ENCODE measurements around the gene FHL1. TPM values are rescaled to one million over a fixed set of nuclear protein-coding genes. Genes with fewer than 3 reads are reported as not detected.
"Not testable (repeated sequence)": the region's sequence is repeated elsewhere in the genome, so short reads cannot be mapped to it uniquely, and the experiment has no call there.

The FHL1 gene
- polyA plus RNA-seq, 4 donors, result 8.7 to 97.5 (median 62.1) TPM

- Histone ChIP-seq H3K27me3 (ENCODE audit: control insufficient read depth in 3 of 3, insufficient read depth in 3 of 3, low read length in 3 of 3) (no peaks in the 10 kb centered on the region), H3K4me1 (ENCODE audit: control insufficient read depth in 3 of 3, insufficient read depth in 2 of 3, low read depth in 1 of 3, low read length in 2 of 3) (no peaks in the 10 kb centered on the region), H3K4me3 (ENCODE audit: low read depth in 1 of 3, low read length in 3 of 3) (no peak overlapping the region), H3K36me3 (ENCODE audit: control insufficient read depth in 3 of 3, insufficient read depth in 2 of 3, low read depth in 1 of 3, low read length in 3 of 3) (no peaks in the 10 kb centered on the region), H3K9me3 (ENCODE audit: control insufficient read depth in 2 of 2, insufficient read depth in 1 of 2, low read depth in 1 of 2, low read length in 1 of 2) (no peaks in the 10 kb centered on the region), H3K27ac (ENCODE audit: low read depth in 1 of 3, low read length in 2 of 3) (peak overlapping the region in 1 of 3 donors; percentile 57)
- WGBS, 3 donors, result 58 to 66% (median 60%) methylated on average over 8 of the region's 8 CpGs
- FAIRE-seq (no peak), DNase-seq (no peak)
Observed at GRCh38 chrX:136166221-136166855, 19.0 kb downstream of the FHL1 start.

- 68 to 79% (median 75%) methylated on average over 6 of the region's 6 CpGs for WGBS, 3 donors
- H3K27ac ChIP-seq (ENCODE audit: low read depth in 1 of 3, low read length in 2 of 3), result peak overlapping the region in 2 of 3 donors; percentile 49 to 72
- H3K36me3 ChIP-seq (ENCODE audit: control insufficient read depth in 3 of 3, insufficient read depth in 2 of 3, low read depth in 1 of 3, low read length in 3 of 3); H3K4me3 ChIP-seq (ENCODE audit: low read depth in 1 of 3, low read length in 3 of 3); H3K4me1 ChIP-seq (ENCODE audit: control insufficient read depth in 3 of 3, insufficient read depth in 2 of 3, low read depth in 1 of 3, low read length in 2 of 3); H3K27me3 ChIP-seq (ENCODE audit: control insufficient read depth in 3 of 3, insufficient read depth in 3 of 3, low read length in 3 of 3); H3K9me3 ChIP-seq (ENCODE audit: control insufficient read depth in 2 of 2, insufficient read depth in 1 of 2, low read depth in 1 of 2, low read length in 1 of 2); DNase-seq; FAIRE-seq: not testable (repeated sequence)
Observed at GRCh38 chrX:136167989-136168388, 20.7 kb downstream of the FHL1 start.

GRCh38 chrX:136168929-136169735 lies 21.8 kb downstream of the FHL1 start:
- Histone ChIP-seq H3K4me3 (ENCODE audit: low read depth in 1 of 3, low read length in 3 of 3) (no peak overlapping the region), H3K27me3 (ENCODE audit: control insufficient read depth in 3 of 3, insufficient read depth in 3 of 3, low read length in 3 of 3) (no peaks in the 10 kb centered on the region), H3K4me1 (ENCODE audit: control insufficient read depth in 3 of 3, insufficient read depth in 2 of 3, low read depth in 1 of 3, low read length in 2 of 3) (no peaks in the 10 kb centered on the region), H3K9me3 (ENCODE audit: control insufficient read depth in 2 of 2, insufficient read depth in 1 of 2, low read depth in 1 of 2, low read length in 1 of 2) (no peaks in the 10 kb centered on the region), H3K36me3 (ENCODE audit: control insufficient read depth in 3 of 3, insufficient read depth in 2 of 3, low read depth in 1 of 3, low read length in 3 of 3) (no peaks in the 10 kb centered on the region), H3K27ac (ENCODE audit: low read depth in 1 of 3, low read length in 2 of 3) (peak overlapping the region in 2 of 3 donors; percentile 72 to 88)
- DNase-seq (peak; percentile 14 to 37), FAIRE-seq (no peak)
- 21 to 47% (median 25%) methylated on average over 17 of the region's 17 CpGs for WGBS, 3 donors

GRCh38 chrX:136170139-136170800 lies 22.9 kb downstream of the FHL1 start:
- WGBS, 3 donors, result 50 to 57% (median 51%) methylated on average over 9 of the region's 9 CpGs
- Histone ChIP-seq H3K27ac (ENCODE audit: low read depth in 1 of 3, low read length in 2 of 3) (peak overlapping the region in 2 of 3 donors; percentile 66 to 91), H3K4me3 (ENCODE audit: low read depth in 1 of 3, low read length in 3 of 3) (no peak overlapping the region), H3K9me3 (ENCODE audit: control insufficient read depth in 2 of 2, insufficient read depth in 1 of 2, low read depth in 1 of 2, low read length in 1 of 2) (no peaks in the 10 kb centered on the region), H3K27me3 (ENCODE audit: control insufficient read depth in 3 of 3, insufficient read depth in 3 of 3, low read length in 3 of 3) (no peaks in the 10 kb centered on the region), H3K36me3 (ENCODE audit: control insufficient read depth in 3 of 3, insufficient read depth in 2 of 3, low read depth in 1 of 3, low read length in 3 of 3) (no peaks in the 10 kb centered on the region), H3K4me1 (ENCODE audit: control insufficient read depth in 3 of 3, insufficient read depth in 2 of 3, low read depth in 1 of 3, low read length in 2 of 3) (no peaks in the 10 kb centered on the region)
- FAIRE-seq, result no peak
- peak in 1 of 2 donors; percentile 23 for DNase-seq

GRCh38 chrX:136171420-136171819 lies 24.1 kb downstream of the FHL1 start:
- Histone ChIP-seq H3K36me3 (ENCODE audit: control insufficient read depth in 3 of 3, insufficient read depth in 2 of 3, low read depth in 1 of 3, low read length in 3 of 3) (no peaks in the 10 kb centered on the region), H3K27me3 (ENCODE audit: control insufficient read depth in 3 of 3, insufficient read depth in 3 of 3, low read length in 3 of 3) (no peaks in the 10 kb centered on the region), H3K4me1 (ENCODE audit: control insufficient read depth in 3 of 3, insufficient read depth in 2 of 3, low read depth in 1 of 3, low read length in 2 of 3) (no peaks in the 10 kb centered on the region), H3K9me3 (ENCODE audit: control insufficient read depth in 2 of 2, insufficient read depth in 1 of 2, low read depth in 1 of 2, low read length in 1 of 2) (no peaks in the 10 kb centered on the region), H3K27ac (ENCODE audit: low read depth in 1 of 3, low read length in 2 of 3) (peak overlapping the region in 1 of 3 donors; percentile 14), H3K4me3 (ENCODE audit: low read depth in 1 of 3, low read length in 3 of 3) (no peak overlapping the region)
- FAIRE-seq (no peak), DNase-seq (no peak)
- WGBS, 3 donors, result 41 to 68% (median 56%) methylated on average over 1 of the region's 1 CpG

GRCh38 chrX:136176399-136176825 lies 29.1 kb downstream of the FHL1 start:
- Histone ChIP-seq H3K9me3 (ENCODE audit: control insufficient read depth in 2 of 2, insufficient read depth in 1 of 2, low read depth in 1 of 2, low read length in 1 of 2) (no peaks in the 10 kb centered on the region), H3K27me3 (ENCODE audit: control insufficient read depth in 3 of 3, insufficient read depth in 3 of 3, low read length in 3 of 3) (no peaks in the 10 kb centered on the region), H3K4me3 (ENCODE audit: low read depth in 1 of 3, low read length in 3 of 3) (no peak overlapping the region), H3K27ac (ENCODE audit: low read depth in 1 of 3, low read length in 2 of 3) (peak overlapping the region in 2 of 3 donors; percentile 31 to 48), H3K4me1 (ENCODE audit: control insufficient read depth in 3 of 3, insufficient read depth in 2 of 3, low read depth in 1 of 3, low read length in 2 of 3) (no peaks in the 10 kb centered on the region), H3K36me3 (ENCODE audit: control insufficient read depth in 3 of 3, insufficient read depth in 2 of 3, low read depth in 1 of 3, low read length in 3 of 3) (no peaks in the 10 kb centered on the region)
- WGBS, 3 donors, result 54 to 80% (median 55%) methylated on average over 2 of the region's 2 CpGs
- DNase-seq (no peak), FAIRE-seq (no peak)

GRCh38 chrX:136179133-136179532 lies 31.8 kb downstream of the FHL1 start:
- Histone ChIP-seq H3K4me1 (ENCODE audit: control insufficient read depth in 3 of 3, insufficient read depth in 2 of 3, low read depth in 1 of 3, low read length in 2 of 3) (no peaks in the 10 kb centered on the region), H3K27me3 (ENCODE audit: control insufficient read depth in 3 of 3, insufficient read depth in 3 of 3, low read length in 3 of 3) (no peaks in the 10 kb centered on the region), H3K27ac (ENCODE audit: low read depth in 1 of 3, low read length in 2 of 3) (peak overlapping the region in 1 of 3 donors; percentile 58), H3K9me3 (ENCODE audit: control insufficient read depth in 2 of 2, insufficient read depth in 1 of 2, low read depth in 1 of 2, low read length in 1 of 2) (no peaks in the 10 kb centered on the region), H3K4me3 (ENCODE audit: low read depth in 1 of 3, low read length in 3 of 3) (no peak overlapping the region), H3K36me3 (ENCODE audit: control insufficient read depth in 3 of 3, insufficient read depth in 2 of 3, low read depth in 1 of 3, low read length in 3 of 3) (no peaks in the 10 kb centered on the region)
- WGBS, 3 donors, result 62 to 74% (median 73%) methylated on average over 4 of the region's 4 CpGs
- FAIRE-seq (no peak), DNase-seq (no peak)

GRCh38 chrX:136182414-136182813 lies 35.1 kb downstream of the FHL1 start:
- H3K9me3 ChIP-seq (ENCODE audit: control insufficient read depth in 2 of 2, insufficient read depth in 1 of 2, low read depth in 1 of 2, low read length in 1 of 2), result no peaks in the 10 kb centered on the region
- H3K36me3 ChIP-seq (ENCODE audit: control insufficient read depth in 3 of 3, insufficient read depth in 2 of 3, low read depth in 1 of 3, low read length in 3 of 3), result no peaks in the 10 kb centered on the region
- WGBS, 3 donors, result 48 to 77% (median 59%) methylated on average over 3 of the region's 3 CpGs
- no peaks in the 10 kb centered on the region for H3K27me3 ChIP-seq (ENCODE audit: control insufficient read depth in 3 of 3, insufficient read depth in 3 of 3, low read length in 3 of 3)
- H3K4me1 ChIP-seq (ENCODE audit: control insufficient read depth in 3 of 3, insufficient read depth in 2 of 3, low read depth in 1 of 3, low read length in 2 of 3), result no peaks in the 10 kb centered on the region
- peak overlapping the region in 1 of 3 donors; percentile 44 for H3K27ac ChIP-seq (ENCODE audit: low read depth in 1 of 3, low read length in 2 of 3)
- DNase-seq (no peak), FAIRE-seq (no peak)
- H3K4me3 ChIP-seq (ENCODE audit: low read depth in 1 of 3, low read length in 3 of 3), result no peak overlapping the region

Data from small intestine (tissue), 7 donors.